HG03354 (cell line): ENCODE data around the gene KCNJ5.

Experiments
- ATAC-seq: cut with Tn5 transposase; IDR thresholded peaks from one replicate; pipeline ENCODE4 v1.9.1; 2021; ENCODE audit warnings: mild to moderate bottlenecking; ENCODE audit not compliant: unreplicated experiment, poor library complexity, severe bottlenecking

The KCNJ5 gene

GRCh38 chr11:128942817-128943427 lies 51.8 kb downstream of the KCNJ5 start, which contains the start of gene TP53AIP1:
TSS of gene TP53AIP1 (minus strand) at chr11:128942871. CDS start at chr11:128937818, 5,053 bp downstream.
- ATAC-seq, result no peak

DNA sequence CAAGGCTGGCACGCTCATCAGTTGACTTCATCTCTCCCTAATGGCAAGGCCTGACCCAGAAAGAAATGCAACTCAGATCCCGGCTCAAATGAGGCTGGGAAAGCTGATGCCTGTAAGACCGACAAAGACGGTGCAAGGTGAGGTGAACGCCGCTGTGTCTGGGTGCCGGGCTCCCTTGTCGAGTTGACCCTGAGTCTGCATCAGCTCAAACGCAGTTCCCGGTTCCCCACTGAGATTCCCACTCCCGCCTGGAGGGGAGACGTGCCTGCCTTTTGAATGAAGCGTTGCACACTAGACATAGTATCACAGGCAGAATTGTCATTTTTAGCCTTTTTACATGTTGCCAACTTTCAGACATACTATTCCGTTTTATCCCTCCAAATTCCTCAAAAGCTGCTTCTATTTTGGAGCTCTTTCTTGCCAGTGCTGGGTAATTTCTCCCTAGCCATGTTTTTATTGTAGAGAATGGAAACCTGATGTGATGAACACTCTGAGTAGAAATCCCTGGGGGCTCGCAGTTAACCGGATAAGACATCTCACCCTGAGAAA lies 52.3 kb downstream of the KCNJ5 start:
- no peak for ATAC-seq

DNA sequence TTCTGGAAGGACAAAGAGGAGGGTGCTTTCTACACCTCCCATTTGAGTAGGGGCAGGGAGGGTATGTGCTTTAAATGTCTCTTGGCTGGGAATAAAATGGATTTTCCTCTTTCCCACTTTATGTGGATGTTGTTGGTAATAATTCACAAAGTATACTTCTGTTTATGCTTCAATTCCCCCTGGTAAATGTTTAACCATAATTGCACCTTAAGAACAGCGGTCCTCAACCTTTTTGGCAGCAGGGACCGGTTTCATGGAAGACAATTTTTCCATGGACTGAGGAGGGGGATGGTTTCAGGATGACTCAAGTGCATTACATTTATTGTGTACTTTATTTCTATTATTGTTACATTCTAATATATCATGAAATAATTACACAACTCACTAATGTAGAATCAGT lies 55.5 kb downstream of the KCNJ5 start:
- ATAC-seq, result no peak

- ATAC-seq, result no peak
Measured at GRCh38 chr11:128947773-128948172, 56.6 kb downstream of the KCNJ5 start.

GRCh38 chr11:128948583-128948982 lies 57.4 kb downstream of the KCNJ5 start:
- ATAC-seq, result no peak

DNA sequence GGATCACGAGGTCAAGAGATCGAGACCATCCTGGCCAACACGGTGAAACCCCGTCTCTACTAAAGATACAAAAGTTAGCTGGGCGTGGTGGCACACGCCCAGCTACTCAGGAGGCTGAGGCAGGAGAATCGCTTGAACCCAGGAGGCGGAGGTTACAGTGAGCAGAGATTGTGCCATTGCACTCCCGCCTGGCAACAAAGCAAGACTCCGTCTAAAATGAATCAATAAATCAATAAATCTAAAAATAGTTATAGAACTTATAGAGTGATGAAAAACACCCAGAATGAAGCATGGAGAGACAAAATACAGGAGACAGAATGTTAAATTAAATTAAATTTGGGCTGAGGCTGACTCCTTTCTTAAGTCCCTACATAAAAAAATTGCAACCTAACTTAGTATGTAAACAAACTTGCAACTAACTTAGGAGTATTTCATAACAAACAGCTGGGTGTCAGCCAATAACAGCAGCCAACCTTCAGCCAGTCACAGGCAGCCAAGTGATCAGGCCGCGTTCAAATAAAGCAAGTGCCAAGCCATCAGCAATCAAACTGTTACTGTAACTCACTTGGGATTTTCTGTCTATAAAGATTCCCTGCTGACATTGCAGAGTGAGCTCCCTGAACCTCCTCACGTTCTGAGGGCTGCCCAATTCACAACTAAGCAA lies 58.8 kb downstream of the KCNJ5 start:
- ATAC-seq, result no peak

DNA sequence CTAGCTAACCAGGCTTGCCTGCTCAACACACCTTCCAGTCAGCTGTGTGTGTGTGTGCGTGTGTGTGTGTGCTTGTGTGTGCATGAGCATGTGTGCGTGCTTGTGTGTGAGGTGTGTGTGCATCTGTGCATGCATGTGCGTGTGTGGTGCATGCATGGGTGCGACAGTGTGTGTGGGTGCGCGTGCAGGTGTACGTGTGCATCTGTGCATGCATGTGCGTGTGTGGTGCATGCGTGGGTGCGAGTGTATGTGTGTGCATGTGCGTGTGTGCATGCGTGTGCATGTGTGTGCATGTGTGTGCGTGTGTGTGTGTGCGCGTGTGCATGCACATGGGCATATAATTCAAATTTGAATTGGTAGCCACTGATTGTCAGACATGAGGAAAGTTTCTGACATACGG lies 62.0 kb downstream of the KCNJ5 start:
- ATAC-seq, result no peak

DNA sequence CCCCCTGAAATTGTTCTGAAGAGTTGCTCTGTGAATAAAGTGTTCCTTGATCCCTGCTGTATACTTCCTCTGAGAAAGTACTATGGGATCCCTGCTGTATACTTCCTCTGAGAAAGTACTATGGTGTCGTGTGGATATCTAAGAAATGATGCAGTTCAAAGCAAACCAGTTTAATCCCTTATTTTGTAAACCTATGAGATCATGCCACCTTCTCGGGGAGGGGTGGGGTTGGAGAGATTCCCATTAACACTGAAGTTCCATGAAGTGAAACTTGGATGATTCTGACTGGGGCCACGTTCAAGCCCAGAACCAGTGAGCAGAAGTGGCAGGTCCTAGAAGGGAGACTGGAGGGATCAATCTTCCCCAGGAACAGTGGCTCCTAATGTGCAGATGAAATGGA lies 64.5 kb downstream of the KCNJ5 start:
- no peak for ATAC-seq

- ATAC-seq, result peak; percentile 75
Measured at GRCh38 chr11:128956401-128957201, 65.4 kb downstream of the KCNJ5 start.

DNA sequence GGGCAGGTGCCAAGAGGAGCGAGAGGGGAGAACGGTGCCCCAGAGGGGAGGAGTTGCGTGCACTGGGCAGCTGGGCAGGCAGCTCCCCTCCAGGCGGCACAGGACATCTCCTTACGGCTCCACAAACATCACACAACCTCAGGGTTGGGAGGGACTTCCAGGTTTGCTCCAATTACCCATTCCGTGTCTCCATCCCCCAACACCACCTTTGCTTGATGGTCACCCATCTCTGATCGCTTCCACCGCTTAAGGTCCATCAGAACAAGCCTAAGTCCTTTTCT lies 66.0 kb downstream of the KCNJ5 start:
- ATAC-seq, result no peak

DNA sequence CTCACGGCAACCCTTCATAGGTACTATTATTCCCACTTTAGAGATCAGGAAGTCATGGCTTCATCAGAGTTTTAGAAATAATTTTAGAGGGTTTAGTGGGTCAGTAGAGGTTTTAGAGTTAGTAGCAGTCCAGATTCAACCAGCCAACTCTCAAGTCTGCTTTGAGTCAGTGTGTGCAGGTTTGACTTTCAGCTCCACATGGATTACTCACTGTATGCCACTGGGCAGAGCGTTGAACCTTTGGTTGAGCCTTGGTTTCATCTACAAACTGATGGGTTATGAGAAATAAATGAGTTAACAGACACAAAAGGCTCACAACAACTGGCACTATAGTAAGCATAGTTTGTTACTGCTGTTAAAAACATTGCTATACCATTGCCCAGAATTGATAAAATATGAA lies 70.5 kb downstream of the KCNJ5 start:
- no peak for ATAC-seq

- ATAC-seq, result no peak
Measured at GRCh38 chr11:128962896-128963295, 71.7 kb downstream of the KCNJ5 start.

- peak; percentile 35 for ATAC-seq
Measured at GRCh38 chr11:128963744-128964325, 72.7 kb downstream of the KCNJ5 start.

GRCh38 chr11:128964463-128964930 lies 73.3 kb downstream of the KCNJ5 start:
- no peak for ATAC-seq

GRCh38 chr11:128965485-128965884 lies 74.3 kb downstream of the KCNJ5 start:
- ATAC-seq, result peak; percentile 97

DNA sequence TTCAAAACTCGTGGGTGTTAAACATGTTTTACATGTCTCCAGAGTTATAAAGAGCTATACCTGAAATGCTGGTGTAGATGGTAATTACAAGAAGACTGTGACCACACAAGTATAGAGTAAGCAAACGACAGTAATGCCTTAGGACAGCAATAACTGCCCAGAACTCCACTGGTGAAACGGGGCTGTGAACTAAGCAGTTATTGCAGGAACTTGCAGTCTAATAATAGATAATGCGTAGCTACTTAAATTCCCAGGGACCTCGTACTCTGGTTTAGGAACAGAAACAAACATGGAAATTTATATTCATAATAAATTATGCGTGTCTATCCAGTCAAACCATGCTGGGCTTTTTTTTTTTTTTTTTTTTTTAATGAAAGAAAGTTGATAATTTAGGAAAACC lies 76.4 kb downstream of the KCNJ5 start:
- no peak for ATAC-seq

GRCh38 chr11:128968916-128969315 lies 77.8 kb downstream of the KCNJ5 start:
- no peak for ATAC-seq
